ENCODE measurements around the gene ZCCHC10.
"Not testable (repeated sequence)": the region's sequence is repeated elsewhere in the genome, so short reads cannot be mapped to it uniquely, and the experiment has no call there.

Gene ZCCHC10

DNA sequence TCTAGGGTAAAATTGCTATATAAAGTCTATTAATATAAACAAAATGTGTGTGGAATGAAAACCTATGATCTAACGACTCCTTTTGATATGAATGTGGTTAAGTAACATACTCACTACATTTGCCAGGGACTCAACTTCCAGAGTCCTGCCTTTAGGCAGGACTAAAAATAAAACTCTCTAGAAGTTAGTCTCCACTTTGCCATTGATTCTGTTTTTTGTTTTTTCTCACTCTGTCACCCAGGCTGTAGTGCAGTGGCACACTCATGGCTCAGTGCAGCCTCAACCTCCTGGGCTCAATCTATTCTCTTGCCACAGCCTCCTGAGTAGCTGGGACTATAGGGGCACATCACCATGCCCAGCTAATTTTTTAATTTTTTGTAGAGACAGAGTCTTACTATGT, 30.0 kb downstream of the ZCCHC10 start:
- in situ Hi-C loops (cut with HindIII; ENCODE audit: low pct_ligation_motif_present, low pct_unique_long_range_greater_than_20kb, low sequenced_read_pairs), result no loop called here
- DNase-seq, result no peak

GRCh38 chr5:132987531-132988408, 38.6 kb downstream of the ZCCHC10 start:
- DNase-seq, result no peak
- in situ Hi-C loops (cut with HindIII; ENCODE audit: low pct_ligation_motif_present, low pct_unique_long_range_greater_than_20kb, low sequenced_read_pairs), result no loop called here

GRCh38 chr5:132982971-132983370, 43.4 kb downstream of the ZCCHC10 start:
- in situ Hi-C loops (cut with HindIII; ENCODE audit: low pct_ligation_motif_present, low pct_unique_long_range_greater_than_20kb, low sequenced_read_pairs), result not testable (repeated sequence)

GRCh38 chr5:132981288-132981687, 45.1 kb downstream of the ZCCHC10 start:
- in situ Hi-C loops (cut with HindIII; ENCODE audit: low pct_ligation_motif_present, low pct_unique_long_range_greater_than_20kb, low sequenced_read_pairs), result no loop called here
- no peak for DNase-seq

More at GRCh38 chr5:132982971-132983370, 43.4 kb downstream of the ZCCHC10 start:
- not testable (repeated sequence) for DNase-seq

- DNase-seq, result no peak
- in situ Hi-C loops (cut with HindIII; ENCODE audit: low pct_ligation_motif_present, low pct_unique_long_range_greater_than_20kb, low sequenced_read_pairs), result no loop called here
These were observed 46.4 kb downstream of the ZCCHC10 start for GRCh38 chr5:132979976-132980375.

- in situ Hi-C loops (cut with HindIII; ENCODE audit: low pct_ligation_motif_present, low pct_unique_long_range_greater_than_20kb, low sequenced_read_pairs), result no loop called here
- peak; percentile 37 for DNase-seq
These were observed 46.9 kb downstream of the ZCCHC10 start for GRCh38 chr5:132979367-132979940.

GRCh38 chr5:132976852-132977251, 49.5 kb downstream of the ZCCHC10 start:
- in situ Hi-C loops (cut with HindIII; ENCODE audit: low pct_ligation_motif_present, low pct_unique_long_range_greater_than_20kb, low sequenced_read_pairs), result no loop called here
- DNase-seq, result no peak

- DNase-seq; in situ Hi-C loops (cut with HindIII; ENCODE audit: low pct_ligation_motif_present, low pct_unique_long_range_greater_than_20kb, low sequenced_read_pairs): not testable (repeated sequence)
These were observed 53.9 kb downstream of the ZCCHC10 start for GRCh38 chr5:132972436-132972828.

GRCh38 chr5:132971483-132972435, 54.6 kb downstream of the ZCCHC10 start:
- DNase-seq, result no peak
- in situ Hi-C loops (cut with HindIII; ENCODE audit: low pct_ligation_motif_present, low pct_unique_long_range_greater_than_20kb, low sequenced_read_pairs), result no loop called here

- in situ Hi-C loops (cut with HindIII; ENCODE audit: low pct_ligation_motif_present, low pct_unique_long_range_greater_than_20kb, low sequenced_read_pairs), result no loop called here
These were observed 61.2 kb downstream of the ZCCHC10 start for GRCh38 chr5:132965120-132965519.

DNA sequence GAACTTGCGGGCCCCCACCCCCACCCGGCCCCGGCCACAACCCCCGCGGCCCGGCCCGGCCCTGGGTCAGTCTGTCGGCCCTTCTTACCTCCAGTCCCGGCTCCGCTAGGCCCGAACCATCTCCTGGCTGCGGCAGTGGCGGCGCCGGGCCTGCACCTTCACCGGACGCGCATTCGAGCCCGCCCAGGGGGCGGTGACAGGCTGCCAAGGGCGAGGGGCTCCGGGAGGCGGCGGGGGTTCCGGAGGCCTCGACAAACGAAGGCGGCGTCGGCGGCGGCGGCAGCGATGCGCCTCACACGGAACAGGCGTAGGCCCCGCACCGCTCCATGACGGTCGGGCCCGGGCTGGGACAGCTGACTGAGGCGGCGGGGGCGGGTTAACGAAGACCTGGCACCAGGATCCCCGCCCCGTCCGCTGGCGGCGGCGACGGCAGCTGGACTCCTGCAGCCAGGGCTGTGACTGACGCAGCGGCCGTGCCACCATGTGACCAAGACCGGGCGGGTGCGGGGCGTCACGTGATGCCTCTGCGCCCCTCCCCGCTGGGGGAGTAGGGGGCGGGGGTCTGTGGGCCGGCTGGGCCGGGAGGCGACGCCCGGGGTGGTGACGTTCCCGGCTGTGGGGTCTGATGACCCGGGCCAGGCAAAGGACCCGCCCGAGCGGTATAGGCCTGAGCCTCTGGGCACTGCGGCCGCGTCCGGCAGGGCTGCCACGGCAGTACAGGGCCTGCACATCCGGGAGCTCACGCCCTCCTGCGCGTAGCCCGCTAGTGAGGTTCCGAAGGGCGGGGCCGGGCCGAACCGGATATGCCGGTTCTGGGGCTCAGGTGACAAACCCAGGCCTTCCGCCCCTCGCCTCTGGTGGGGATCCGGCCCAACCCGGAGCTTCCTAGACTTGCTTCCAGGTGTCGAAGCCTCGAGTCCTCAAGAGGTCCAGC, 62.9 kb downstream of the ZCCHC10 start, which contains the start of gene AFF4:
TSS of gene AFF4 (minus strand) at position 464 of the 934 bp plus-strand sequence. CDS start 26,445 bp downstream, outside the sequence.
- in situ Hi-C loops (cut with HindIII; ENCODE audit: low pct_ligation_motif_present, low pct_unique_long_range_greater_than_20kb, low sequenced_read_pairs), result no loop called here
- peak; percentile 93 for DNase-seq

More at GRCh38 chr5:132965120-132965519, 61.2 kb downstream of the ZCCHC10 start:
- no peak for DNase-seq

GRCh38 chr5:132962429-132963021, 63.8 kb downstream of the ZCCHC10 start:
- peak; percentile 61 for DNase-seq
- in situ Hi-C loops (cut with HindIII; ENCODE audit: low pct_ligation_motif_present, low pct_unique_long_range_greater_than_20kb, low sequenced_read_pairs), result no loop called here

DNA sequence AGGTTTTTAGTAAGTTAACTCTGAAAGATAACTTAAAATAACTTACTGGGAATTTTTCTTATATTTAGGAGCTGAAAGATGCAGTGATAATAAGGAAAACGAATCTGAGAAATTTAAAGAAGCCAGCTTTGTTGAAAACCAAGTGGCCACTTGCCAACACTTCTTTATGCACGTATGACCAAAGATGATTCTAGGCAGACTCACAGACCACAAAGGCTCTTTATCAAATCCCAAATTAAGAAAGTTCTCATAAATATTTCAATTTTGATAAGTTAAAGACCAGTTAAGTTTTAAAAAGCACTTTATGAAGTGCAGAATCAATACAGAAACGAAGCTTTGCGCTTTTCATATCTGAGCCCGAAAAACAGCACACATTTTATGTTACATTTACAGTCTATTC, 64.5 kb downstream of the ZCCHC10 start:
- peak; percentile 22 for DNase-seq
- in situ Hi-C loops (cut with HindIII; ENCODE audit: low pct_ligation_motif_present, low pct_unique_long_range_greater_than_20kb, low sequenced_read_pairs), result no loop called here

- in situ Hi-C loops (cut with HindIII; ENCODE audit: low pct_ligation_motif_present, low pct_unique_long_range_greater_than_20kb, low sequenced_read_pairs); DNase-seq: not testable (repeated sequence)
These were observed 65.1 kb downstream of the ZCCHC10 start for GRCh38 chr5:132961123-132961815.

DNA sequence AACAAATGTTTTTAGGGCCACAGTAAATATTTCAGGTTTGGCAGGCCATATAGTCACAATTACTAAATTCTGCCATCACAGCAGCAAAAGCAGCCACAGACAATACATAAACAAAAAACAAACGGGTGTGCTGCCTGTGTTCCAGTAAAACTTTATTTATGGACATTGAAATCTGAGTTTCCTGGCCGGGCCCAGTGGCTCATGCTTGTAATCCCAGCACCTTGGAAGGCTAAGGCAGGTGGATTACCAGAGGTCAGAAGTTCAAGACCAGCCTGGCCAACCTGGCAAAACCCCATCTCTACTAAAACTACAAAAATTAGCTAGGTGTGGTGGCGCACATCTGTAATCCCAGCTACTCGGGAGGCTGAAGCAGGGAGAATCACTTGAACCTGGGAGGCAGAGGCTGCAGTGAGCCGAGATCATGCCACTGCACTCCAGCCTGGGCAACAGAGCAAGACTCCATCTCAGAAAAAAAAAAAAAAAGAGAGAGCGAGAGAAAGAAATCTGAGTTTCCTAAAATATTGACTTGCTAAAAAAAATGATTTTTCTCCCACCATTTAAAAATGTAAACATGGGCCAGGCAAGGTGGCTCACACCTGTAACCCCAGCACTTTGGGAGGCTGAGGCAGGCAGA, 70.1 kb downstream of the ZCCHC10 start:
- in situ Hi-C loops (cut with HindIII; ENCODE audit: low pct_ligation_motif_present, low pct_unique_long_range_greater_than_20kb, low sequenced_read_pairs); DNase-seq: not testable (repeated sequence)

GRCh38 chr5:132953710-132954109, 72.6 kb downstream of the ZCCHC10 start:
- DNase-seq, result no peak
- in situ Hi-C loops (cut with HindIII; ENCODE audit: low pct_ligation_motif_present, low pct_unique_long_range_greater_than_20kb, low sequenced_read_pairs), result no loop called here

Measured in ACHN (cell line).